Measurements from ENCODE around the gene STAG3.
"Not testable (repeated sequence)": the region's sequence is repeated elsewhere in the genome, so short reads cannot be mapped to it uniquely, and the experiment has no call there.

Gene STAG3

GRCh38 chr7:100213672-100214071, 36.0 kb downstream of the STAG3 start:
- H3K4ac ChIP-seq (ENCODE audit: low read length): no peak overlapping the region
- H4K91ac ChIP-seq (ENCODE audit: low read depth, low read length, poor library complexity): no peak overlapping the region
- H2BK120ac ChIP-seq (ENCODE audit: low read depth, low read length): no peak overlapping the region
- WGBS, 2 donors (ENCODE audit: extremely low coverage in 2 of 2, insufficient read length in 2 of 2, insufficient replicate concordance in 1 of 2): no CpG with 5 or more reads among the region's 6 CpGs
- no peak overlapping the region for H3K4me3 ChIP-seq (ENCODE audit: low read length in 2 of 2)
- no peaks in the 10 kb centered on the region for H3K79me1 ChIP-seq (ENCODE audit: low read depth, low read length)
- H3K4me1 ChIP-seq (ENCODE audit: control insufficient read depth in 2 of 2, insufficient read depth in 1 of 2, low read depth in 1 of 2, low read length in 2 of 2): peaks cover 0 to 2% of the 10 kb centered on the region in 2 donors
- H3K4me2 ChIP-seq (ENCODE audit: insufficient read depth, low read length, poor library complexity, severe bottlenecking): no peak overlapping the region
- no peak for DNase-seq (ENCODE audit: low spot score)
- no peak overlapping the region for H3K27ac ChIP-seq (replicated peaks; ENCODE audit: low read length)
- H3K9ac ChIP-seq (ENCODE audit: low read depth, low read length, poor library complexity): no peak overlapping the region
- H3K36me3 ChIP-seq (replicated peaks in 1 of 2; ENCODE audit: control insufficient read depth in 2 of 2, insufficient read depth in 2 of 2, low read length in 2 of 2): no peaks in the 10 kb centered on the region
- no peak overlapping the region for H4K8ac ChIP-seq (ENCODE audit: low read depth, low read length)
- no peak overlapping the region for H3K14ac ChIP-seq (ENCODE audit: low read length)
- no peaks in the 10 kb centered on the region for H3K9me3 ChIP-seq (replicated peaks in 1 of 2; ENCODE audit: control insufficient read depth in 2 of 2, insufficient read depth in 1 of 2, low read depth in 1 of 2, low read length in 2 of 2)
- H3K27me3 ChIP-seq (ENCODE audit: control insufficient read depth in 3 of 3, insufficient read depth in 3 of 3, low read depth in 1 of 3, low read length in 3 of 3): no peaks in the 10 kb centered on the region
- no peak overlapping the region for H2AK5ac ChIP-seq (ENCODE audit: low read depth, low read length)
- H2BK12ac ChIP-seq (ENCODE audit: low read length): no peak overlapping the region
- H2BK5ac ChIP-seq (ENCODE audit: low read length): no peak overlapping the region
- no peak overlapping the region for H3K23ac ChIP-seq (ENCODE audit: low read depth, low read length, poor library complexity)
- no peak overlapping the region for H2BK15ac ChIP-seq (ENCODE audit: low read length)
- no peak overlapping the region for H2AFZ ChIP-seq (ENCODE audit: low read length)
- no peak overlapping the region for H3K18ac ChIP-seq (ENCODE audit: low read length)

DNA sequence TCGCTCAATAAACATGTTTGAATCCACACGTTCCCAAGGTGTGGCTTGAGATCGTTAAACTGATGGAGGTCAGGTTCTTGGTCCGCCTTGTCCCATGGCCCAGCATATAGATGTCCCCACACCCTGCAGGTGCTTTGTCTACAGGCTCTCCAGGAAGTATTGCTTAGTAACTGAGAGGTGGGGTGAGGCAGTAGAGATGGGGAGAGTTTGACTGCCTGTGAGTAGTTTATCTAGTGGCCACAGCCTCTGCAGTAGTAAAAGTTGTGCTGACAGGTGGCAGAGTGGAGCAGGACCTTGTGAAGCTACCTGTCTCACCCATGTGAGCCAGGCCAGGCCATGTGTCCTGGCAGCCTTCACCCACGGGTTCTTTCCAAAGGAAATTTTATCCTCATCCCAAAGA, 36.6 kb downstream of the STAG3 start:
- H3K4me1 ChIP-seq (ENCODE audit: control insufficient read depth in 2 of 2, insufficient read depth in 1 of 2, low read depth in 1 of 2, low read length in 2 of 2); H4K8ac ChIP-seq (ENCODE audit: low read depth, low read length); H3K14ac ChIP-seq (ENCODE audit: low read length); H2AFZ ChIP-seq (ENCODE audit: low read length); H3K79me1 ChIP-seq (ENCODE audit: low read depth, low read length); H3K4me2 ChIP-seq (ENCODE audit: insufficient read depth, low read length, poor library complexity, severe bottlenecking); H3K4me3 ChIP-seq (ENCODE audit: low read length in 2 of 2); DNase-seq (ENCODE audit: low spot score); H2AK5ac ChIP-seq (ENCODE audit: low read depth, low read length); H4K91ac ChIP-seq (ENCODE audit: low read depth, low read length, poor library complexity); H3K9ac ChIP-seq (ENCODE audit: low read depth, low read length, poor library complexity); H3K27me3 ChIP-seq (ENCODE audit: control insufficient read depth in 3 of 3, insufficient read depth in 3 of 3, low read depth in 1 of 3, low read length in 3 of 3); H2BK12ac ChIP-seq (ENCODE audit: low read length); H3K18ac ChIP-seq (ENCODE audit: low read length); H2BK120ac ChIP-seq (ENCODE audit: low read depth, low read length); H3K36me3 ChIP-seq (replicated peaks in 1 of 2; ENCODE audit: control insufficient read depth in 2 of 2, insufficient read depth in 2 of 2, low read length in 2 of 2); H3K23ac ChIP-seq (ENCODE audit: low read depth, low read length, poor library complexity); H3K4ac ChIP-seq (ENCODE audit: low read length); H3K9me3 ChIP-seq (replicated peaks in 1 of 2; ENCODE audit: control insufficient read depth in 2 of 2, insufficient read depth in 1 of 2, low read depth in 1 of 2, low read length in 2 of 2); H3K27ac ChIP-seq (replicated peaks; ENCODE audit: low read length); H2BK5ac ChIP-seq (ENCODE audit: low read length); H2BK15ac ChIP-seq (ENCODE audit: low read length): not testable (repeated sequence)
- no CpG with 5 or more reads among the region's 5 CpGs for WGBS, 2 donors (ENCODE audit: extremely low coverage in 2 of 2, insufficient read length in 2 of 2, insufficient replicate concordance in 1 of 2)

DNA sequence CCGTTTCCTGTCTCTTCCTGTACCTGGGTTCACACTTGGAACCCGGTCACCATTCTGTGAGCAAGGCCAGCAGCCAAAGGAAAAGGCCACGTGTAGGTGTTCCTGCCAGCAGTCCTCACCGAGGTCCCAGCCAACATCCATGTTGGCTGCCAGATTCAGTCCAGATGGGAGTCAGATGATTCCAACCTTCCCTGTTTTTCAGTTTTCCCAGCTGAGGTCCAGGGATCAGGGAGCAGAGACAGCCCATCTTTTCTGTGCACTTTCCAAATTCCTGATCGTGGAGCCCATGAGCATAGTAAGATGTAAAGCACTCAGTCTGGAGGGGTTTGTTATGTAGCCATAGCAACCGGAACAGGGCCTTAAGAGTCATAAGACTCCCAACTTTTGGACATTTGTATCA, 38.2 kb downstream of the STAG3 start:
- H4K8ac ChIP-seq (ENCODE audit: low read depth, low read length): no peak overlapping the region
- no peak overlapping the region for H3K4me2 ChIP-seq (ENCODE audit: insufficient read depth, low read length, poor library complexity, severe bottlenecking)
- H3K79me1 ChIP-seq (ENCODE audit: low read depth, low read length): no peaks in the 10 kb centered on the region
- no peak overlapping the region for H3K18ac ChIP-seq (ENCODE audit: low read length)
- H3K9ac ChIP-seq (ENCODE audit: low read depth, low read length, poor library complexity): no peak overlapping the region
- no peak overlapping the region for H2BK120ac ChIP-seq (ENCODE audit: low read depth, low read length)
- DNase-seq (ENCODE audit: low spot score): no peak
- H4K91ac ChIP-seq (ENCODE audit: low read depth, low read length, poor library complexity): no peak overlapping the region
- no peak overlapping the region for H3K14ac ChIP-seq (ENCODE audit: low read length)
- H3K36me3 ChIP-seq (replicated peaks in 1 of 2; ENCODE audit: control insufficient read depth in 2 of 2, insufficient read depth in 2 of 2, low read length in 2 of 2): peaks cover 0 to 4% of the 10 kb centered on the region in 2 donors
- no peak overlapping the region for H3K4me3 ChIP-seq (ENCODE audit: low read length in 2 of 2)
- H3K27ac ChIP-seq (replicated peaks; ENCODE audit: low read length): no peak overlapping the region
- H3K9me3 ChIP-seq (replicated peaks in 1 of 2; ENCODE audit: control insufficient read depth in 2 of 2, insufficient read depth in 1 of 2, low read depth in 1 of 2, low read length in 2 of 2): no peaks in the 10 kb centered on the region
- H2BK15ac ChIP-seq (ENCODE audit: low read length): no peak overlapping the region
- no peak overlapping the region for H2BK12ac ChIP-seq (ENCODE audit: low read length)
- no peak overlapping the region for H2AK5ac ChIP-seq (ENCODE audit: low read depth, low read length)
- H3K27me3 ChIP-seq (ENCODE audit: control insufficient read depth in 3 of 3, insufficient read depth in 3 of 3, low read depth in 1 of 3, low read length in 3 of 3): no peaks in the 10 kb centered on the region
- no peak overlapping the region for H2BK5ac ChIP-seq (ENCODE audit: low read length)
- no peak overlapping the region for H3K4ac ChIP-seq (ENCODE audit: low read length)
- H3K4me1 ChIP-seq (ENCODE audit: control insufficient read depth in 2 of 2, insufficient read depth in 1 of 2, low read depth in 1 of 2, low read length in 2 of 2): peaks cover 0 to 2% of the 10 kb centered on the region in 2 donors
- H2AFZ ChIP-seq (ENCODE audit: low read length): no peak overlapping the region
- no CpG with 5 or more reads among the region's 6 CpGs for WGBS, 2 donors (ENCODE audit: extremely low coverage in 2 of 2, insufficient read length in 2 of 2, insufficient replicate concordance in 1 of 2)
- H3K23ac ChIP-seq (ENCODE audit: low read depth, low read length, poor library complexity): no peak overlapping the region

GRCh38 chr7:100217934-100218333, 40.2 kb downstream of the STAG3 start:
- not testable (repeated sequence) for H4K8ac ChIP-seq (ENCODE audit: low read depth, low read length); H3K79me1 ChIP-seq (ENCODE audit: low read depth, low read length)
- no CpG with 5 or more reads among the region's 5 CpGs for WGBS, 2 donors (ENCODE audit: extremely low coverage in 2 of 2, insufficient read length in 2 of 2, insufficient replicate concordance in 1 of 2)

More at GRCh38 chr7:100217934-100218333, 40.2 kb downstream of the STAG3 start:
- not testable (repeated sequence) for H2BK12ac ChIP-seq (ENCODE audit: low read length); H3K4ac ChIP-seq (ENCODE audit: low read length); H2AFZ ChIP-seq (ENCODE audit: low read length); DNase-seq (ENCODE audit: low spot score); H3K9me3 ChIP-seq (replicated peaks in 1 of 2; ENCODE audit: control insufficient read depth in 2 of 2, insufficient read depth in 1 of 2, low read depth in 1 of 2, low read length in 2 of 2); H3K23ac ChIP-seq (ENCODE audit: low read depth, low read length, poor library complexity); H3K27me3 ChIP-seq (ENCODE audit: control insufficient read depth in 3 of 3, insufficient read depth in 3 of 3, low read depth in 1 of 3, low read length in 3 of 3); H3K14ac ChIP-seq (ENCODE audit: low read length); H2AK5ac ChIP-seq (ENCODE audit: low read depth, low read length); H4K91ac ChIP-seq (ENCODE audit: low read depth, low read length, poor library complexity); H2BK120ac ChIP-seq (ENCODE audit: low read depth, low read length); H3K4me3 ChIP-seq (ENCODE audit: low read length in 2 of 2); H3K27ac ChIP-seq (replicated peaks; ENCODE audit: low read length); H3K18ac ChIP-seq (ENCODE audit: low read length); H3K9ac ChIP-seq (ENCODE audit: low read depth, low read length, poor library complexity); H2BK5ac ChIP-seq (ENCODE audit: low read length); H3K4me1 ChIP-seq (ENCODE audit: control insufficient read depth in 2 of 2, insufficient read depth in 1 of 2, low read depth in 1 of 2, low read length in 2 of 2); H3K4me2 ChIP-seq (ENCODE audit: insufficient read depth, low read length, poor library complexity, severe bottlenecking); H2BK15ac ChIP-seq (ENCODE audit: low read length)
- H3K36me3 ChIP-seq (replicated peaks in 1 of 2; ENCODE audit: control insufficient read depth in 2 of 2, insufficient read depth in 2 of 2, low read length in 2 of 2): peaks cover 16 to 20% of the 10 kb centered on the region in 2 donors
